T-helper 1 cell treated with Interleukin-12 subunit alpha and Interleukin-12 subunit beta and Interleukin-4 antibody, amounts not matched to agents 30 ng/mL and 1 ng/mL, for 36 hours (primary cell): ENCODE measurements around the gene SFTPD. TPM values are rescaled to one million over a fixed set of nuclear protein-coding genes. Genes with fewer than 3 reads are reported as not detected.
"Not testable (repeated sequence)": the region's sequence is repeated elsewhere in the genome, so short reads cannot be mapped to it uniquely, and the experiment has no call there.

Experiments
- intact Hi-C: fragments of 100-400 bp; cut with micrococcal nuclease; formaldehyde crosslinking; loops from one replicate; pipeline ENCODE4 v1.15.1; 2024
- total RNA-seq: library from RNA; stranded (reverse); gene quantifications from 2 replicates; pipeline ENCODE4 v1.2.3, GENCODE V29; 2022

Gene SFTPD
- total RNA-seq, result not detected in 2 replicates

DNA sequence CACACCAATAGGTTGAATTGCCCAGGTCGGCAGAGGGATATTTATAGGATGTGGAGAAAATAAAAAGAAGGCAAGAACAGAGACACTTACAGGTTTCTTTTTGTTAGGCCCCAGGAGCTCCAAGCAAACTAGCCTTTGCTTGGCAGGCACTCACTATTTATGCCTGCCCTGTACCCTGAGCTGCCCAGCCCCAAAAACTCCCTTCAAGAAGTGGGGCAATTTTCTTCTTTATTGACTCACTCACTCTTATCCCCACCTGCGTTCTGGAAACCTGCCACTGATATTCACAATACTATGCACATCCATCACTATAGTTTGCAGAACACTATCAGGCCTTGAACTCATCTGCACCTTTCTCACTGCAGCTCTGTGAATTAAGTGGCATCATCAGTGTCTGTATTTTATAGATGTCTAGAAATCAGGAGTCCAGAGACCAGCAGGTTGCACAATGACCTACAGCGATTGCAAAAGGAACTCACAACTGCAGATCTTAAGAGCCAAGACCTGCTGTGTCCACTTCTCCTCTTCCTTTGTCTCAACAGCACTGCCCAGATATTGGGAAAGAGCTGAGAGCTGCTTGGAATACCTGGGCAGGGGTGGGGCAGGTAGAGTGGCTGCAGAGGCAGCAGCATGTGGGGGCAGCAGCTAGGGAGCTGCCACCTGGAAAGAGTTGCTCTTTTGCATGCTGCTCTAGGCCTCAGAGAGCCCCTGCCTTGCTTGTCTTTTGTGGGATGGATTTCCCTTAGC, at the start of gene SFTPD:
SFTPD (minus strand) TSS at position 130 of the 747 bp plus-strand sequence. CDS start 2,446 bp downstream, outside the sequence.
- intact Hi-C loops, result no loop called here

DNA sequence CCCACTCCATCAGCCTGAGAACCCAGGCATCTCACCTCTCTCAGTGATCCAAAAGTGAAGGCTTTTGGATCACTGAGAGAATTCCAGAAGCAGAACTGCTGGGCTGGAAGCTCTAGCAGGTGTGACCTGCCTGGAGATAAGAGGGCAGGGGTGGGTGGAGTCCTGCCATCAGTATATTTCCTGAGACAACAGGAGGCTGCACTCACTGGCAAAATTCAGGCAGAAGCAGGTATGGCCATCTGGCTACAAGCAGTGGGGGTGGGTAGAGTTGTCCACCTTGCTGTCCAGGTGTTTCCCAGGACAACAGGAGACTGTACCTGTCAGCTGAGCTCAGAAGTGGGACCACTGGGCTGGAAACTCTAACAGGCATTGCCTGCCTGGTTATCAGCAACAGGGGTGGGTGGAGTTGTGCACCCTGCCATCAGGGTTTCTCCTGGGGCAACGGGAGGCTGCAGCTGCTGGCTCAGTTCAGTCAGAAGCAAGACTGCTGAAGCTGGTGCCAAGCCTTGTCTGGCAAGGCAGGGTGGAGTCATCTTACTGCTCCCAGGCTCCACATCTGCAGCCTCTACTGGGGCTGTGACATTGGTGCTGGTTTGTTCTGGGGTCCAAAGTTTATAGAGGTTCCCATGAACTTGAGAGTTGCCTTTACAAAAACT, 47.2 kb upstream of the SFTPD start:
- intact Hi-C loops, result no loop called here

DNA sequence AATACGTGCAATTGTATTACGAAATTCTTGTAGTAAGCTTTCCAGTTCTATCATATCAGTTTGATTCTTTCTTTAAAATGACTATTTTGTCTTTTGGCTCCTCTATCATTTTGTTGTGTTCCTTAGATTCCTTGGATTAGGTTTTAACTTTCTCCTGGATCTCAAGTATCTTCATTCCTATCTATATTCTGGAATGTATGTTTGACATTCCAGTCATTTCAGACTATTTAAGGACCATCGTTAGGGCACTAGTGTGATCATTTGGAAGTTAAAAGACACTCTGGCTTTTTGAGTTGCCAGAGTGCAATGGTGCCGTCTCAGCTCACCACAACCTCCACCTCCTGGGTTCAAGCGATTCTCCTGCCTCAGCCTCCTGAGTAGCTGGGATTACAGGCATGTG, 45.7 kb upstream of the SFTPD start:
- intact Hi-C loops, result no loop called here

DNA sequence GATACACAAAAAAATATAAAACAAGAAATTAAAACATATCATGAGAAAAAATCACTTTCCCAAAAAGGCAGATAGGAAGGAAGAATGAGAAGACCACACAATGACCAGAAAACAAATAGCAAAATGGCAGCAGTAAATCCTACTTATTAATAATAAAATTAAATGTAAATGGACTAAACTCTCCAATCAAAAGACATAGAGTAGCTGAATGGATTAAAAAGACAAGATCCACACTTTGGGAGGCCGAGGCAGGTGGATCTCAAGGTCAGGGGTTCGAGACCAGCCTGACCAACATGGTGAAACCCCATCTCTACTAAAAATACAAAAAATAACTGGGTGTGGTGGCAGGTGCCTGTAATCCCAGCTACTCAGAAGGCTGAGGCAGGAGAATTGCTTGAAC, 39.3 kb upstream of the SFTPD start:
- intact Hi-C loops, result not testable (repeated sequence)

DNA sequence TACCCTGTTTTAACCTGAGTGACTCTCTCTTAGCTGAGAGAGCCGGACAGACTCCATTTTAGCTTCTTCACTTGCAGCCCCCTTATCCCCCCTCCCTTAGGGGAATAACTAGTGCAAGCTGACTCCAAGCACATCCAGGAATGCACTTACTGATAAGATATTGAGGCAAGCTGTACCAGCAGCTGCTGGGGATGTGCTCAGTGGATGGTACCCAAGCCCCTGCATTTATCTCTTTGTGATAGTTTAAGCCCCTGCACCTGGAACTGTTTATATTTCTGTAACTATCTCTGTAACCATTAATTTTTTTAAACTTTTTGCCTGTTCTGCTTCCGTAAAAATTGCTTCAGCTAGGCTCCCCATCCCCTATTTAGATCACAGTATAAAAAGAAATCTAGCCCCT, 37.8 kb upstream of the SFTPD start:
- intact Hi-C loops, result not testable (repeated sequence)

DNA sequence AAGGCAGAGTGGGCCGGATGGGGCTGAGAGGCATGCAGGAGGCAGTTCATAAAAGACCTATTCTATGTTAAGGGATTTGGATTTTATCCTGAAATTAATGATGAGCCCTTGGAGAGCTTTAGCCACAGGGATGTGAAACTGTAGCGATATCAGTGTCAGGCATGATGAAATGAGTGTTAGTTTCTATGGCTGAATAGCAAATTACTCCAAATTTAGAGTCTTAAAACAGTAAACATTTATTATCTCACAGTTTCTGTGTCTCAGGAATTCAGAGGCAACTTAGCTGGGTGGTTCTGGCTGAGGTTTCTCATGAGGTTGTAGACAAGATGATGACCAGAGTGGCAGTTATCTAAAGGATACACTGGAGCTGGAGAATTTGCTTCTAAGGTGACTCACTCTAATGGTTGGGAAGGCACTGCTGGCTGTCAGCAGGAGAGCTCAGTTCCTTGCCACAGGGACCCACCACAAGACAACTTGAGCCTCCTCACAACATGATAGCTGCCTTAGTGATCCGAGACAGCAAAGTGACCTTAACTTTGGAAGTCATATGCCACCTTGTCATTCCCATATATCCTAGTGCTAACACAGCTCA, 36.7 kb upstream of the SFTPD start:
- intact Hi-C loops, result no loop called here

DNA sequence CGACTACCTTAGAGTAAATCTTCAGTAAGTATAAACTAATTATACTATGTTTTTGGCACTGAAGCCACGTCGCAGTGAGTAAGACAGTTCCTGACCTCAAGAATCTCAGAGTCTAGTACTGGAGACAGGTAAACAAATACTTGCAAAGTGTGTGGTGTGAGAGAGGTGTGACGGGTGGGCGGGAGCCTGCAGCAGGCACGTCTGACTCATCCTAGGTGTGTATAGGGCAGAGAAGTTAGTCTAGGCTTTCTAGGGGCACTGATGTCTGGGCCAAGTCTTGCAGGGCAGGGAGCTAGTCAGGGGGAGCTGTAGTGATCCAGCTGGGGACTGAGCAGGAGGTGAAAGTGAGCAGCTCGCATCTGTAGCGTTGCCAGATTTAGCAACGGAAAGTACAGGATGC, 35.9 kb upstream of the SFTPD start:
- intact Hi-C loops, result no loop called here

DNA sequence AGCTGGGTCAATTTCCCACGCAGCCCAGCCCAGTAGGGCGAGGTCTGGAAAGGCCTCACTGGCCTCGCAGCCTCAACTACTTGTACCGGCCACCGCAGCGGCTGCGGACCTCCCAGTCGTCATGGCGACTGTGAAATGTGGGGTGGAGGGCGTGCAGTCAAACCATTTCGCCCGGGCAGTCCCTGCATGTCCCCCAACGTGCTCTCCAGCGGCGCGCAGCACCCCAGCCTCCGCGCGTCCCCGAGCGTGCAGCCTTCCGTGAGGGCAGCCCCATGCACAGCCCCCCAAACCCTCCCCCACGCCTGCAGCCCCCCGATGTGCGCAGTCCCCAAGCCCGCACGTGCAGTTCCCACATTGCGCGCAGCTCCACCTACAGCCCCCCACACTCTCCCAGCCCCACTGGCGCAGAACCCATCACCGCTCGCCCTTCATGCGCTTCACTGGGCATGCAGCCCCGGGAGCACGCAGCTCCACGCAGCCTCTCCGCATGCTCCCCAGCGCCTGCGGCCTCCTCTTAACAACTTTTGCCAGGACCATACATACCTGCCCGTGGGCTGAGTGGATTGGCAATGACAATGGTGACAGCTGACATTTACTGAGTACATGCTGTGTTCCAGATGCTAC, 34.5 kb upstream of the SFTPD start:
- intact Hi-C loops, result no loop called here

DNA sequence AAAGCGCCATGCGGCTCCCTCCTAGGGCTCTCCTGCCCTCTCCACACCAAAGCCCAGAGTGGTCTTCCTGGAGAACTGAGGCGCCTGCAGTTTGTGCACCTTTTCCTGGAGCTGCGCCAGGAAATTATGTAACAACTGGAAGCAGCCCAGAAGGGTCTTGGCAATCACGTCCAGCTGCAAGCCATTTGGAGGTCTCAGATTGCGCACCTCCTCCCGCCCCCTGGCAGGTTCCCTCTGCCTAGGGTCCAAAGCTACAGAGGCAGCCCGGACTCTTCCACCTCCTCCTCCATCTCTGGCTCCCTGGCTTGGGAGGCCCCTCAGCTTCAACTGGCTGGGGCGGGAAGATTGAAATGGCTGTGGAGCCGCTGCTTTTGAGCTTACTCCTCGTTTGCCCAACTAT, 34.0 kb upstream of the SFTPD start:
- intact Hi-C loops, result no loop called here

DNA sequence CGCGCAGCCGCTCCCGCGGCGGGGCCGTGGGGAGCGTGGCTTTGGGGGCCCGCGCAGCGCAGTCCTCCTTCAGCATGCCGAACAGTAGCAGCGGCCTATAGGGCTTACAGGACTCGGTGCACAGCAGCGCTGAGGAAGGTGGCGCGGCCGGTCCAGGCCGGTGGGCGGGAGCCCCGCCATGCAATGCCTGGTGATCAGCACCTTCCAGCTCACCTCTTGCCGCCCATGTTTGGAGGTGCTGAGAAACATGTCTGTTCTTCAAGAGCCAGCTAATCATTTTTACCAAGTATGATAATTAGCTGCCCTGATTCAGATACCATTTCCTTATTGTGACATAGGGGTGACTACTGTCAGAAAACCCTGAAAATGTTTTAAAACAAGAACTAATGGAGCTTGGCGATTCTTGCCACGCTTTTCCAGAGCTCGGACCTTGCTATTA, 33.5 kb upstream of the SFTPD start:
- intact Hi-C loops, result no loop called here

DNA sequence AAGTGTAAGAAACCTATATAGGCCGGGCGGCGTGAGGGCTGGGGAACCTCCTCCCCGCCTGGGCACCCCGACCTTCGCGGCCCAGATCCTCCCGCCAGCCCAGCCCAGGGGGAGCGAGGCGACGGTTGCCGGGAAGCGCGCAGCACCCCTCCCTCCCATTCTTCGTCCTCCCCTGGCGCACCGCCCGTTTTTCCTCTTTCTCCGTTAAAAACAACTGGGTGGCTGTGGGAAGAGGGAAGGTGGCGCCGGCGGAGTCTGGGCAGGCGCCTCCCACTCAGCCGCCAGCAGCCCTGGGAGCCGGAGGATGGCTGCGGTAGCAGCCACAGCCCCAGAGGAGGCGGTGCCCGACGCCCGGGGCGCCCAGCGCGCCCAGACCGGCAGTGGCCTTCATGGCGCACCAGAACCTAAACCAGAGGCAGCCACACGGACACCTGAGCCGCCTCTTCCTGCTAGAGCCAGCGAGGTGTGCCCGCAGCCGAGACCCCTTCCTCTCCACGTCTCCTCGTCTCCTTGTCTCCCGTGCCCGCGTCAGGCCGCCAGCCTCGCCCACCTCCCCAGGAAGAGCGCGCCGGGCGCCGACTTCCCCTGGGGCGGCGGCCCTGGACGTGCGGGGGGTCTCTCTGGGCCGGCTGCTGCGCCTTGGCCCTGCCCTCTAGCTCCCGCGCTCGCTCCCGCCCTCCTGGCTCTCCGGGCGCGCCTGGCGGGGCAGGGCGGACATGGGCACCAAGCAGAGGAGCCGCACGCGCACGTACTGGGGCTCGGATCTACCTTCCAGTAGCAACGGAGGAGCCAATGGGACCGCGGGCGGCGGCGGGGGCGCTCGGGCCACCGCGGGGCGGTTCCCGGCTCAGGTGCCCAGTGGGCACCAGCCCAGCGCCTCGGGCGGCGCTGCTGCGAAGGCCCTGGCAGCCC, 32.8 kb upstream of the SFTPD start:
- intact Hi-C loops, result no loop called here

DNA sequence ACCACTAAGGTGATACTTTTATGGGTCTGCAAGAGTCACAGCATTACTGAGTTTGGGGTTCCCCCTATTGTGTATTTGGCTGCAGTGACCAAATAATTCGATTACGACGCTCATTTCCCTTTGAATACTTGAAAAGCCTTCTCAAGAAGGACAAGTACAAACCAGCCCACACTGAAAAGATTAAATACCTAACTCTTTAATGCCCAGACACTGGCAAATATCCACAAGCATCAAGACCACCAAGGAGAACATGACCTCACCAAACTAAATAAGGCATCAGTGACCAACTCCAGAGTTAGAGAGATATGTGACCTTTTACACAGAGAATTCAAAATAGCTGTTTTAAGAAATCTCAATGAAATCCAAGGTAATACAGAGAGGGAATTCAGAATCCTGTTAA, 31.8 kb upstream of the SFTPD start:
- intact Hi-C loops, result no loop called here

DNA sequence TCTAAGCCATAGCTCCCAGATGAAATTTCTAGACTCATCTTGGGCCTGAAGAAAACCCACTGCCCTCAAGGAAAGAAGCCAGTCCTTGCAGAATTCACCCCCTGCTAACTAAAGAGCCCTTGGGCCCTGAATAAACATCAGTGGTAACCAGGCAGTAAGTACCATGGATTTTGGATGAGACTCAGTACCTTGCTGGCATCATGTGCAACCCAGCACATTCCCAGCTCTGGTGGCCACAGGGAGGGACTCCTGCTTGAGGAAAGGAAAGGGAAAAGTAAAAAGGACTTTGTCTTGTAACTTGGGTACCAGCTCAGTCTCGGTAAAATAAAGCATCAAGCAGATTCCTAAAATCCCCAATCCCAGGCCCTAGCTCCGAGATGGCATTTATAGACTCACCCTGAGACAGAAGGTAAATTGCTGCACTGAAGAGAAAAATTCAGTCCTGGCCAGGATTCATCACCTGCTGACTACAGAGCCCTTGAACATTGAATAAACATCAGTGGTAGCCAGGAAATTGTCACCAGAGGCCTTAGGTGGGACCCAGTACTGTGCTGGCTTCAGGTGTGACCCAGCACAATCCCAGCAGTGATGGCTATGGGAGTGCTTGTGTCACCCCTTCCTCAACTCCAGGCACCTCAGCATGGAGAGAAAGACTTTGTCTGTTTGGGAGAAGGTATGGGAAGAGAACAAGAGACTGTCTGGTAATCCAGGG, 31.2 kb upstream of the SFTPD start:
- intact Hi-C loops, result no loop called here

DNA sequence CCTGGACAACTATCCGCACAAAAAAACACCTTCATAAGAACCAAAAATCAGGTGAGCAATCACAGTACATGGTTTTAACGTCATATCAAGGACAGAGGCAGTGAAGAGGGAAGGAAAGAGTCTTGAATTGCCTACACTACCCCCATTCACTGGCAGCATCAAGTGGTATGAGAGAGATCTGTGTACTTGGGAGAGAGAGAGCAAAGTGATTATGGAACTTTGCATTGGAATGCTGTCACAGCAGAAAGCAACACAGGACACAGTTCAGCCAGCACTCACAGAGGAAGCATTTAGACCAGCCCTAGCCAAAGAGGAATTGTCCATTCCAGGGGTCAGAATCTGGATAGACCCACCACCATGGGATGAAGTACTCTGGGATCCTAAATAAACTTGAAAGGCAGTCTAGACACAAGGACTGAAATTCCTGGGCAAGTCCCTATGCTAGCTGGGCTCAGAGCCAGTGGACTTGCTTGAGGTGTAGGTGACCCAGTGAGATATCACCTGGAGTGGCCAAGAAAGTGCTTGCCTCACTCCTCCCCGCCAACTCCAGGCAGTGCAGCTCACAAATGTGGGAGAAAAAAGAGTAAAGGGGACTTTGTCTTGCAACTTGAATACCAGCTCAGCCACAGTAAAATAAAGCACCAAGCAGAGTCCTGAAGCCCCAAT, 30.5 kb upstream of the SFTPD start:
- intact Hi-C loops, result no loop called here

DNA sequence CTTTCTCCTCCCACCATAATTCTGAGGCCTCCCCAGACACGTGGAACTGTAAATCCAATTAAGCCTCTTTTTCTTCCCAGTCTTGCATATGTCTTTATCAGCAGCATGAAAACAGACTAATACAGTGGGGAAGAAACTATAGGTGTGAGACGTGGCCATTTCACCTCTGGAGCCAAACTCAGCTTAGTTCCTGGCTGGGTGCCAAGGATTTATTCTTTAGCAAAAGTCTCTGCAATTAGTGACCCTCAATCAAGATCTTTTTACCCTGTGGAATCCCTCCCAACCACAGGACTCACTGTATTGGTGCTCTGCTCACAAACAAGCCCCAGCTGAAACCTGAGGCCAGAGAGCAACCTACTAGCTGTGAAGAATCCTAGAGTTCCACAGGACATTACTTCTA, 28.1 kb upstream of the SFTPD start:
- intact Hi-C loops, result no loop called here

DNA sequence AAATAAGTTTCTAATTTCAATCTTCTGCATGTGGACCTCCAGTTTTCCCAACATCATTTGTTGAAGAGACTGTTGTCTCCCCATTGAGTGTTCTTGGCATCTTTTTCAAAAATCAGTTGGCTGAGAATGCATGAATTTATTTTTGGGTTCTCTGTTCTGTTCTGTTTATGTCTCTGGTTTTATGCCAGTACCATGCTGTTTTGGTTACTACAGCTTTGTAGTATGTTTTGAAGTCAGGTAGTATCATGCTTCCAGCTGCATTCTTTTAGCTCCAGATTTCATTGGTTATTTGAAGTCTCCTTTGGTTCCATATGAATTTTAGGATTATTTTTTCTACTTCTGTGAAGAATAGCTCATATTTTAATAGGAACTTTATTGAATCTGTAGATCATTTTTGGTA, 21.2 kb upstream of the SFTPD start:
- intact Hi-C loops, result no loop called here

DNA sequence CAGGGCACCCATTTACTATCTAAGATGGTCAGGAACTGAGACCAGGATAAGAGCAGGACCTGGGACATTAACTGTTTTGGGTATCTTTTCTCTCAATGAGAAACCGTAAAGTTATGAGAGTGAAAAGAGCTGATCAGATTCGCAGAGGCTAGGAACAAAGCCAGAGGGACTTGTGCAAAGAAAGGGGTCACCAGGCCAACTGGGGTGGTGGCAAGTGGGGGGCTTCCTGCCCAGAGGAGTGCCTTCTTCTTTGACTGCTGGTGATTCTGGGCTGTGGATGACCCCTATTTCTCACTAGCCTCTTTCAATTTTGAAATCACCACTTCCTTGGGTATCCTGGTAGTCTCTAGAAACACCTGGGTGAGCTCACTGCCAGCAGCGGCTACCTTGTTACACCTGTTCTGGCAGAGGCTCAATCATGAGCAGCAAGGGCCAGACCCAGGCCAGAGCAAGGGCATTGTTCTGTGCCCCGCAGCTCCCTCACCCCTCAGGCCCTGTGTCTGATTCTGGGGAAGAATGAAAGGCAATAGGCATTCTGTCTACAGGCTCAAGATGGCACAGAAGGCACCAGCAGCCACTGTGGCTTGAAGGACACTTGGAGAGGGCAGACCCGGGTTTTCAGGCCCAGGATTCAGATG, 999 bp downstream of the SFTPD start:
- intact Hi-C loops, result no loop called here

DNA sequence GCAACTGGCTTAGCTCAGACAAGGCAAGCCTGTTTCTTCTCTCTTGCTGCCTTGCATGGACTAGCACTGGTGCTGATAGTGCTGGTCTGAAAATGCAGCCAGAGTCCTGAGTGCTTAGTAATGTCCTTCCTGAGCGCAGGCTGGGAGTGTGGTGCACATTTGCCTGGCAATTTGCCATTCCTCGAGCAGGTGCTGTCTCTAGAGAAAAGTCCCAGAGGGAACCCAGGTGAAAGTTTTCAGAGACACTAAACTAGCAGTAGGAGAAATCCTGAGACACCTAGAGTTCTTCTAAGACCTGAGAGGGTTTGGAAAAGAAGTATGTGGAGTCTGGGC, 1.9 kb downstream of the SFTPD start:
- intact Hi-C loops, result no loop called here

DNA sequence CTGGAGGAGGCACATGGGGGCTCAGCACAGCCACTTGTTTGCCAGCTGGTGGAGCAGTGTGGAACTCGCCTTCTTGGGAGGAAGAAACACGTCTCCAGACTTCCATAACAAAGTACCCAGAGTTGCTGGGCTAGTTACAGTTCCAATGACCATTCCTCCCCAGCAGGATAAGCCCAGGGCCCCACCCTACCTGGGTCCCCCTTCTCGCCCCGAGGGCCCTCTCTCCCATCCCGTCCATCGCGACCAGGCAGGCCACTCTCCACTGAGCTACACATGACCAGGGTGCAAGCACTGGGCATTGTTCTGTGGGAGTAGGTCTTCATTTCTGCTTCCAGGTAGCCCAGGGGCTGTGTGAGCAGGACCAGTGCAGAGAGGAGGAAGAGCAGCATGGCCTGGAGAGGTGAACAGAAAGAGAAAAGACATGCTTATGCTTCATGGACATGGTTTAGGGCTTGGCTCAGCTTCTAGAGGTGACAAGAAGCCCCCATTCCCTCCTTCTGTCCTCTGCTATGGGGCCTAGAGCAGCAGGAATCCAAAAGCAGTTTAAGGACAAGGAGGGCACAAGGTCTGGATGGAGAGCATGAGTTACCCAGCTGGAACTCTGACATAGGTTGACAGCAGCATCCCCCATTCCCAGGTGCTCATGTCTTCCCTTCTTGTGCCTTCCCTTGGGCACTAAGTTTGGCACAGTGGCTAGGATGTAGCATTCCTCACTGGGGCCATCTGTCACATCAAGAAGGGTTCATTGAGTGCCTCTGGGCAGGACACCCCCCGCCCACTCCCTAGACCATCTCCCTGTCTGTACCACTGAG, 2.4 kb downstream of the SFTPD start:
- intact Hi-C loops, result no loop called here
